GM23338 (cell line): Measurements from ENCODE around the gene COL15A1.

Experiments used
- CREB1 ChIP-seq: fragments of 250-450 bp; sonication (Bioruptor Pico); IDR thresholded peaks from 2 replicates; pipeline ENCODE4 v1.5.0; 2020; ENCODE audit warnings: low read depth, mild to moderate bottlenecking, moderate library complexity
- CTCF ChIP-seq, 2 experiments: fragments of 200-600 bp in 1 of 2; sonication (generic) in 1 of 2; conservative IDR thresholded peaks; 2 replicates each; pipeline versions ENCODE4 v1.5.1 to v1.6.1; 2016 to 2017; ENCODE audit warnings: antibody characterized with exemption in 2 of 2, low read depth in 2 of 2, mild to moderate bottlenecking in 2 of 2, moderate library complexity in 1 of 2
- ETS1 ChIP-seq: IDR thresholded peaks from 2 replicates; pipeline ENCODE4 v1.6.1; 2016; ENCODE audit warnings: antibody characterized with exemption
- EZH2 ChIP-seq: fragments of 200-600 bp; sonication (generic); IDR thresholded peaks from one replicate; pipeline ENCODE4 v1.8.0; 2017; ENCODE audit warnings: antibody characterized with exemption, mild to moderate bottlenecking, low read depth; ENCODE audit not compliant: unreplicated experiment
- EZH2phosphoT487 ChIP-seq: fragments of 200-600 bp; sonication (generic); IDR thresholded peaks from one replicate; pipeline ENCODE4 v1.8.1; 2018; ENCODE audit warnings: antibody characterized with exemption; ENCODE audit not compliant: unreplicated experiment
- JUNB ChIP-seq: IDR thresholded peaks from one replicate; pipeline ENCODE4 v1.6.1; 2016; ENCODE audit warnings: antibody characterized with exemption; ENCODE audit not compliant: unreplicated experiment
- NANOG ChIP-seq: IDR thresholded peaks from 2 replicates; pipeline ENCODE4 v1.6.1; 2016; ENCODE audit warnings: antibody characterized with exemption, borderline replicate concordance
- POLR2AphosphoS5 ChIP-seq: IDR thresholded peaks from 2 replicates; pipeline ENCODE4 v1.6.1; 2016; ENCODE audit warnings: antibody characterized with exemption, low read depth
- REST ChIP-seq: IDR thresholded peaks from one replicate; pipeline ENCODE4 v1.6.1; 2018; ENCODE audit warnings: antibody characterized with exemption; ENCODE audit not compliant: unreplicated experiment
- ZNF331 ChIP-seq: fragments of 250-450 bp; sonication (Bioruptor Pico); IDR thresholded peaks from 2 replicates; pipeline ENCODE4 v1.5.0; 2020; ENCODE audit warnings: low read depth, mild to moderate bottlenecking, moderate library complexity
- TF ChIP-seq, protein P1 (sequence below): fragments of 250-450 bp; sonication (Bioruptor Pico); IDR thresholded peaks from 2 replicates; pipeline ENCODE4 v1.5.0; 2020; ENCODE audit warnings: mild to moderate bottlenecking, moderate library complexity

DNA sequence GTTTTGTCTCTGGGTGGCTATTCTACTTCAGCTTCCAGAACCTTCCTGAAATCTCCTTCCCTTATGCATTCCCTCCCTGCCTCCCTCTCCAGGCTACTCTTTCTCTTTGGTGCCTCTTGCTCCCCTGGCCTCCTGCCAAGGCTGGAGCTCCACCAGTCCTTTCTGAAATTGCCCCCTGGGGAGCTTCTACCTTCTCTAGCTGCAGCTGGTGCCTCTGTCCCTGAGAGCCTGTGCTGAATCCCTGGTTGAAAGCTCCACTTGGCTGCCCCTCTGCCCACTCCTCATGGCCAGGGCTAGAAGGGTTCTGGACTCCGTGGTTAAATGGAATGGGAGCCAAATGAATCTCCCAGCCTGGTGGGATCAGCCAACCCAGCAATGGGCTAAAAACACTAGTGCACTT lies 80.1 kb downstream of the COL15A1 start:
- TF ChIP-seq CTCF (conservative IDR thresholded peaks at IDR 0.05; ENCODE audit: low read depth in 2 of 2) (no peak), JUNB (no peak), EZH2phosphoT487 (no peak), POLR2AphosphoS5 (no peak), REST (no peak), EZH2 (no peak), CREB1 (CRISPR knock-in tag) (no peak), ETS1 (no peak), NANOG (no peak), ZNF331 (no peak)
- TF ChIP-seq, protein P1, sequence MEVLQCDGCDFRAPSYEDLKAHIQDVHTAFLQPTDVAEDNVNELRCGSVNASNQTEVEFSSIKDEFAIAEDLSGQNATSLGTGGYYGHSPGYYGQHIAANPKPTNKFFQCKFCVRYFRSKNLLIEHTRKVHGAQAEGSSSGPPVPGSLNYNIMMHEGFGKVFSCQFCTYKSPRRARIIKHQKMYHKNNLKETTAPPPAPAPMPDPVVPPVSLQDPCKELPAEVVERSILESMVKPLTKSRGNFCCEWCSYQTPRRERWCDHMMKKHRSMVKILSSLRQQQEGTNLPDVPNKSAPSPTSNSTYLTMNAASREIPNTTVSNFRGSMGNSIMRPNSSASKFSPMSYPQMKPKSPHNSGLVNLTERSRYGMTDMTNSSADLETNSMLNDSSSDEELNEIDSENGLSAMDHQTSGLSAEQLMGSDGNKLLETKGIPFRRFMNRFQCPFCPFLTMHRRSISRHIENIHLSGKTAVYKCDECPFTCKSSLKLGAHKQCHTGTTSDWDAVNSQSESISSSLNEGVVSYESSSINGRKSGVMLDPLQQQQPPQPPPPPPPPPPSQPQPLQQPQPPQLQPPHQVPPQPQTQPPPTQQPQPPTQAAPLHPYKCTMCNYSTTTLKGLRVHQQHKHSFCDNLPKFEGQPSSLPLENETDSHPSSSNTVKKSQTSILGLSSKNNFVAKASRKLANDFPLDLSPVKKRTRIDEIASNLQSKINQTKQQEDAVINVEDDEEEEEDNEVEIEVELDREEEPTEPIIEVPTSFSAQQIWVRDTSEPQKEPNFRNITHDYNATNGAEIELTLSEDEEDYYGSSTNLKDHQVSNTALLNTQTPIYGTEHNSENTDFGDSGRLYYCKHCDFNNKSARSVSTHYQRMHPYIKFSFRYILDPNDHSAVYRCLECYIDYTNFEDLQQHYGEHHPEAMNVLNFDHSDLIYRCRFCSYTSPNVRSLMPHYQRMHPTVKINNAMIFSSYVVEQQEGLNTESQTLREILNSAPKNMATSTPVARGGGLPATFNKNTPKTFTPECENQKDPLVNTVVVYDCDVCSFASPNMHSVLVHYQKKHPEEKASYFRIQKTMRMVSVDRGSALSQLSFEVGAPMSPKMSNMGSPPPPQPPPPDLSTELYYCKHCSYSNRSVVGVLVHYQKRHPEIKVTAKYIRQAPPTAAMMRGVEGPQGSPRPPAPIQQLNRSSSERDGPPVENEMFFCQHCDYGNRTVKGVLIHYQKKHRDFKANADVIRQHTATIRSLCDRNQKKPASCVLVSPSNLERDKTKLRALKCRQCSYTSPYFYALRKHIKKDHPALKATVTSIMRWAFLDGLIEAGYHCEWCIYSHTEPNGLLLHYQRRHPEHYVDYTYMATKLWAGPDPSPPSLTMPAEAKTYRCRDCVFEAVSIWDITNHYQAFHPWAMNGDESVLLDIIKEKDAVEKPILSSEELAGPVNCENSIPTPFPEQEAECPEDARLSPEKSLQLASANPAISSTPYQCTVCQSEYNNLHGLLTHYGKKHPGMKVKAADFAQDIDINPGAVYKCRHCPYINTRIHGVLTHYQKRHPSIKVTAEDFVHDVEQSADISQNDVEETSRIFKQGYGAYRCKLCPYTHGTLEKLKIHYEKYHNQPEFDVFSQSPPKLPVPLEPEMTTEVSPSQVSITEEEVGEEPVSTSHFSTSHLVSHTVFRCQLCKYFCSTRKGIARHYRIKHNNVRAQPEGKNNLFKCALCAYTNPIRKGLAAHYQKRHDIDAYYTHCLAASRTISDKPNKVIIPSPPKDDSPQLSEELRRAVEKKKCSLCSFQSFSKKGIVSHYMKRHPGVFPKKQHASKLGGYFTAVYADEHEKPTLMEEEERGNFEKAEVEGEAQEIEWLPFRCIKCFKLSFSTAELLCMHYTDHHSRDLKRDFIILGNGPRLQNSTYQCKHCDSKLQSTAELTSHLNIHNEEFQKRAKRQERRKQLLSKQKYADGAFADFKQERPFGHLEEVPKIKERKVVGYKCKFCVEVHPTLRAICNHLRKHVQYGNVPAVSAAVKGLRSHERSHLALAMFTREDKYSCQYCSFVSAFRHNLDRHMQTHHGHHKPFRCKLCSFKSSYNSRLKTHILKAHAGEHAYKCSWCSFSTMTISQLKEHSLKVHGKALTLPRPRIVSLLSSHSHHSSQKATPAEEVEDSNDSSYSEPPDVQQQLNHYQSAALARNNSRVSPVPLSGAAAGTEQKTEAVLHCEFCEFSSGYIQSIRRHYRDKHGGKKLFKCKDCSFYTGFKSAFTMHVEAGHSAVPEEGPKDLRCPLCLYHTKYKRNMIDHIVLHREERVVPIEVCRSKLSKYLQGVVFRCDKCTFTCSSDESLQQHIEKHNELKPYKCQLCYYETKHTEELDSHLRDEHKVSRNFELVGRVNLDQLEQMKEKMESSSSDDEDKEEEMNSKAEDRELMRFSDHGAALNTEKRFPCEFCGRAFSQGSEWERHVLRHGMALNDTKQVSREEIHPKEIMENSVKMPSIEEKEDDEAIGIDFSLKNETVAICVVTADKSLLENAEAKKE (CRISPR knock-in tag): no peak
